IMR-90 (cell line): ENCODE data around the gene BPIFB1. TPM values are rescaled to one million over a fixed set of nuclear protein-coding genes. Genes with fewer than 3 reads are reported as not detected.

Experiments used
- ATAC-seq: fragments of 200-7000 bp; cut with Tn5 transposase; 2 replicates; pipeline ENCODE4 v1.9.1; 2020; ENCODE audit warnings: low read depth, mild to moderate bottlenecking, moderate library complexity
- BruUV-seq: library from RNA; stranded (reverse); fragments of 400-500 nt; replicated peaks from 2 replicates; lab custom pipeline; 2021; lab: Mats Ljungman, UMichigan
- CTCF ChIA-PET: fragments of 300-600 bp; formaldehyde crosslinking; extraction: SDS; loops from one replicate; lab custom pipeline; 2021; ENCODE audit warnings: antibody characterized with exemption; lab: Yijun Ruan, JAX
- POLR2A ChIA-PET: fragments of 300-600 bp; sonication (Branson Sonifier 250); formaldehyde crosslinking; loops from one replicate; lab custom pipeline; 2022; ENCODE audit warnings: antibody characterized with exemption; ENCODE audit not compliant: unreplicated experiment; lab: Charles Lee
- DNase-seq: peaks from one replicate; pipeline ENCODE4 v3.0.0; 2013
- H2AFZ ChIP-seq: replicated peaks from 2 replicates; pipeline ENCODE3; 2013; ENCODE audit warnings: low read length, mild to moderate bottlenecking; ENCODE audit not compliant: poor library complexity
- H2AK5ac ChIP-seq: 2 replicates; pipeline ENCODE4 v1.6.1; 2013; ENCODE audit warnings: low read depth, low read length, inconsistent platforms
- H2AK9ac ChIP-seq: replicated peaks from 2 replicates; pipeline ENCODE3; 2013; ENCODE audit warnings: mild to moderate bottlenecking, low read depth, low read length, moderate library complexity; ENCODE audit not compliant: poor library complexity
- H2BK120ac ChIP-seq: 2 replicates; pipeline ENCODE4 v1.6.1; 2013; ENCODE audit warnings: low read depth, low read length, inconsistent platforms
- H2BK15ac ChIP-seq: 3 replicates; pipeline ENCODE4 v1.6.1; 2013; ENCODE audit warnings: low read depth, low read length, inconsistent platforms
- H2BK20ac ChIP-seq: 2 replicates; pipeline ENCODE4 v1.6.1; 2013; ENCODE audit warnings: low read depth, mild to moderate bottlenecking, inconsistent platforms, low read length, moderate library complexity
- H2BK5ac ChIP-seq: 2 replicates; pipeline ENCODE4 v1.6.1; 2013; ENCODE audit warnings: mild to moderate bottlenecking, low read depth, low read length, inconsistent platforms; ENCODE audit not compliant: poor library complexity, severe bottlenecking
- H3K14ac ChIP-seq: replicated peaks from 2 replicates; pipeline ENCODE4 v1.6.1; 2013; ENCODE audit warnings: low read depth, low read length, inconsistent platforms
- H3K18ac ChIP-seq: 2 replicates; pipeline ENCODE4 v1.6.1; 2013; ENCODE audit warnings: low read depth, low read length, control low read depth
- H3K23ac ChIP-seq: 2 replicates; pipeline ENCODE4 v1.6.1; 2013; ENCODE audit warnings: low read depth, low read length, inconsistent platforms
- H3K27ac ChIP-seq: 2 replicates; pipeline ENCODE4 v1.5.1; 2013; ENCODE audit warnings: mild to moderate bottlenecking, control low read depth, low read length; ENCODE audit not compliant: insufficient read depth
- H3K27me3 ChIP-seq: 2 replicates; pipeline ENCODE4 v1.6.1; 2013; ENCODE audit warnings: low read length; ENCODE audit not compliant: control insufficient read depth, insufficient read depth
- H3K36me3 ChIP-seq: 2 replicates; pipeline ENCODE4 v1.6.1; 2013; ENCODE audit warnings: low read length, mixed read lengths; ENCODE audit not compliant: control insufficient read depth, insufficient read depth
- H3K4ac ChIP-seq: 2 replicates; pipeline ENCODE4 v1.6.1; 2013; ENCODE audit warnings: low read depth, low read length, inconsistent platforms
- H3K4me1 ChIP-seq: 2 replicates; pipeline ENCODE4 v1.6.1; 2013; ENCODE audit warnings: low read length, mixed read lengths; ENCODE audit not compliant: control insufficient read depth, insufficient read depth
- H3K4me2 ChIP-seq: 2 replicates; pipeline ENCODE4 v1.6.1; 2013; ENCODE audit warnings: low read depth, mild to moderate bottlenecking, control low read depth, low read length, moderate library complexity
- H3K4me3 ChIP-seq: 2 replicates; pipeline ENCODE4 v1.5.1; 2013; ENCODE audit warnings: low read depth, mild to moderate bottlenecking, control low read depth, low read length, moderate library complexity; ENCODE audit not compliant: insufficient read depth
- H3K56ac ChIP-seq: 2 replicates; pipeline ENCODE4 v1.6.1; 2013; ENCODE audit warnings: low read length, inconsistent platforms; ENCODE audit not compliant: insufficient read depth; ENCODE audit errors: extremely low read depth
- H3K79me1 ChIP-seq, 2 experiments: 2 replicates each; pipeline ENCODE4 v1.6.1; 2013; ENCODE audit warnings: low read length in 2 of 2, inconsistent platforms in 1 of 2, low read depth in 1 of 2
- H3K9ac ChIP-seq: 2 replicates; pipeline ENCODE4 v1.6.1; 2013; ENCODE audit warnings: low read depth, low read length, control low read depth
- H3K9me1 ChIP-seq: 2 replicates; pipeline ENCODE4 v1.6.1; 2013; ENCODE audit warnings: low read length, inconsistent platforms; ENCODE audit not compliant: insufficient read depth
- H3K9me3 ChIP-seq: 2 replicates; pipeline ENCODE4 v1.6.1; 2013; ENCODE audit warnings: low read length; ENCODE audit not compliant: control insufficient read depth, insufficient read depth
- H4K20me1 ChIP-seq: 2 replicates; pipeline ENCODE4 v1.6.1; 2013; ENCODE audit warnings: low read length, inconsistent platforms; ENCODE audit not compliant: insufficient read depth
- H4K5ac ChIP-seq: 2 replicates; pipeline ENCODE4 v1.6.1; 2013; ENCODE audit warnings: mild to moderate bottlenecking, low read depth, low read length, control low read depth
- H4K8ac ChIP-seq, 2 experiments: 2 replicates each; pipeline ENCODE4 v1.6.1; 2013; ENCODE audit warnings: low read depth in 2 of 2, low read length in 2 of 2, control low read depth in 1 of 2, inconsistent platforms in 1 of 2
- H4K91ac ChIP-seq: 2 replicates; pipeline ENCODE4 v1.6.1; 2013; ENCODE audit warnings: low read depth, low read length, inconsistent platforms; ENCODE audit not compliant: insufficient read depth
- BHLHE40 ChIP-seq: fragments of 150-350 bp; IDR thresholded peaks from 2 replicates; pipeline ENCODE4 v1.6.1; 2016; ENCODE audit warnings: mild to moderate bottlenecking, low read depth, low read length
- CHD1 ChIP-seq: IDR thresholded peaks from 2 replicates; pipeline ENCODE4 v1.6.1; 2012; ENCODE audit warnings: low read depth, low read length, improper control_type of control experiment
- CTCF ChIP-seq: conservative IDR thresholded peaks from 2 replicates; pipeline ENCODE4 v1.5.1; 2012; ENCODE audit warnings: mild to moderate bottlenecking, low read depth, low read length, improper control_type of control experiment
- ELK1 ChIP-seq: fragments of 150-350 bp; IDR thresholded peaks from 2 replicates; pipeline ENCODE4 v1.6.1; 2016; ENCODE audit warnings: low read depth, mild to moderate bottlenecking, low read length, moderate library complexity, borderline replicate concordance
- NFE2L2 ChIP-seq: fragments of 150-350 bp; IDR thresholded peaks from 2 replicates; pipeline ENCODE4 v1.6.1; 2016; ENCODE audit warnings: low read depth, mild to moderate bottlenecking, low read length
- WGBS, 2 experiments: methylation state at CpG; one replicate each; pipeline versions ENCODE4 v1.1.5 to v1.1.7; 2013; ENCODE audit warnings: missing lambda C conversion rate in 2 of 2; ENCODE audit not compliant: insufficient read length in 1 of 2; ENCODE audit errors: extremely low coverage in 2 of 2; 5-methylcytosine and 5-hydroxymethylcytosine counted together
- dilution Hi-C: fragments of 300-500 bp; cut with HindIII; formaldehyde crosslinking; loops from one replicate; pipeline ENCODE4 v1.14.3; 2018; ENCODE audit warnings: low sequenced_read_pairs; ENCODE audit not compliant: unreplicated experiment
- in situ Hi-C: fragments of 300-500 bp; cut with MboI; formaldehyde crosslinking; loops from 3 replicates; pipeline ENCODE4 v1.14.3; 2019; ENCODE audit warnings: low sequenced_read_pairs, inconsistent platforms, mixed read lengths
- intact Hi-C: fragments of 100-400 bp; cut with micrococcal nuclease; formaldehyde crosslinking; loops from 2 replicates; pipeline ENCODE4 v1.10.0; 2022
- polyA plus RNA-seq, 3 experiments: library from polyadenylated mRNA; depleted of rRNA; stranded (reverse); fragments of >200 nt; gene quantifications; 2 replicates each; pipeline ENCODE4 v1.2.3, GENCODE V29; 2012; ENCODE audit warnings: low replicate concordance in 1 of 3
- total RNA-seq: library from RNA; depleted of rRNA; stranded (reverse); fragments of >200 nt; gene quantifications from 2 replicates; pipeline ENCODE4 v1.2.3, GENCODE V29; 2012

BPIFB1 gene
- total and polyA plus RNA-seq, 2 of the 4 experiments (the other 2 are of a cell fraction), result not detected

- Histone ChIP-seq H2BK120ac (no peak overlapping the region), H3K27me3 (peaks cover 24% of the 10 kb centered on the region), H4K8ac (no peak overlapping the region), H3K14ac (no peak overlapping the region), H2AK9ac (no peak overlapping the region), H3K4me1 (no peaks in the 10 kb centered on the region), H2BK15ac (no peak overlapping the region), H2AFZ (no peak overlapping the region), H3K79me1 (no peaks in the 10 kb centered on the region), H3K56ac (no peak overlapping the region), H2AK5ac (no peak overlapping the region), H4K20me1 (no peaks in the 10 kb centered on the region), H3K4me3 (no peak overlapping the region), H3K18ac (no peak overlapping the region), H3K9ac (no peak overlapping the region), H3K4ac (no peak overlapping the region), H3K4me2 (no peak overlapping the region), H3K23ac (no peak overlapping the region), H3K9me1 (no peaks in the 10 kb centered on the region), H3K27ac (no peak overlapping the region), H3K9me3 (no peaks in the 10 kb centered on the region), H4K91ac (no peak overlapping the region), H4K5ac (no peak overlapping the region), H2BK5ac (no peak overlapping the region), H2BK20ac (no peak overlapping the region), H3K36me3 (no peaks in the 10 kb centered on the region)
- POLR2A ChIA-PET, result no interaction called here
- no TSS peak for BruUV-seq
- no peak for DNase-seq
- no peak for ATAC-seq
- intact Hi-C loops, result no loop called here
- TF ChIP-seq BHLHE40 (no peak), CTCF (no peak), ELK1 (no peak), CHD1 (no peak), NFE2L2 (no peak)
- CTCF ChIA-PET, result no interaction called here
- dilution Hi-C loops, result no loop called here
- 60% methylated on average over 1 of the region's 9 CpGs; no CpG with 5 or more reads in 1 of the 2 experiments for WGBS, 2 experiments
- in situ Hi-C loops, result no loop called here
Observed at GRCh38 chr20:33280000-33280680, 2.9 kb upstream of the BPIFB1 start.
